ENCODE results near the gene EFNB2.

DNA sequence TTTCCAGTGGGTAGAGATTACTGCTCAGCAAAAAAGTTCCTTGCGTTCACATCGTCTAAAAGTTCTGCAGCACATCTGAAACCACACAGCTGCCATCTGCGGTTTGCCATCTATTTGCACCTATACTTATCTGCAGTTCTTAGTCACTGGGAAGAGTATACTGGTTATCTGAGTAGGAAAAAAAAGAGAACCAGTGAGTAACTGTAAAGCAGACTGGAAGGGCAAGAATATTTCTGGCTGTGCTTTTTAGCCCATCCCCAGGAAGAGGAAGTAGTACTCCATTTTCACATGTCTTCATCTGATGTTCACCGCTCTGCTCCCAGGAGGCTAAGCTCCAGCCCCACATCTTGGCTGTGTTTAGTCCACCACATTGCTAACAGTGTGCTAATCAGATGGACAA, 35.6 kb downstream of the EFNB2 start:
- TF ChIP-seq, protein P1, sequence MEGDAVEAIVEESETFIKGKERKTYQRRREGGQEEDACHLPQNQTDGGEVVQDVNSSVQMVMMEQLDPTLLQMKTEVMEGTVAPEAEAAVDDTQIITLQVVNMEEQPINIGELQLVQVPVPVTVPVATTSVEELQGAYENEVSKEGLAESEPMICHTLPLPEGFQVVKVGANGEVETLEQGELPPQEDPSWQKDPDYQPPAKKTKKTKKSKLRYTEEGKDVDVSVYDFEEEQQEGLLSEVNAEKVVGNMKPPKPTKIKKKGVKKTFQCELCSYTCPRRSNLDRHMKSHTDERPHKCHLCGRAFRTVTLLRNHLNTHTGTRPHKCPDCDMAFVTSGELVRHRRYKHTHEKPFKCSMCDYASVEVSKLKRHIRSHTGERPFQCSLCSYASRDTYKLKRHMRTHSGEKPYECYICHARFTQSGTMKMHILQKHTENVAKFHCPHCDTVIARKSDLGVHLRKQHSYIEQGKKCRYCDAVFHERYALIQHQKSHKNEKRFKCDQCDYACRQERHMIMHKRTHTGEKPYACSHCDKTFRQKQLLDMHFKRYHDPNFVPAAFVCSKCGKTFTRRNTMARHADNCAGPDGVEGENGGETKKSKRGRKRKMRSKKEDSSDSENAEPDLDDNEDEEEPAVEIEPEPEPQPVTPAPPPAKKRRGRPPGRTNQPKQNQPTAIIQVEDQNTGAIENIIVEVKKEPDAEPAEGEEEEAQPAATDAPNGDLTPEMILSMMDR (IDR thresholded peaks at IDR 0.05; ENCODE audit: low read depth, low read length, poor library complexity, severe bottlenecking): no peak
- TF ChIP-seq EZH2phosphoT487 (IDR thresholded peaks at IDR 0.05; ENCODE audit: borderline replicate concordance, low read length): no peak
